Muscle of arm (tissue), 12 donors: ENCODE results near the gene CNRIP1. TPM values are rescaled to one million over a fixed set of nuclear protein-coding genes. Genes with fewer than 3 reads are reported as not detected.
"Not testable (repeated sequence)": the region's sequence is repeated elsewhere in the genome, so short reads cannot be mapped to it uniquely, and the experiment has no call there.

Experiments
- DNase-seq: peaks from one replicate; pipeline ENCODE4 v3.0.0-alpha.2; 2013
- polyA plus RNA-seq, 12 donors: library from polyadenylated mRNA; unstranded; fragments of 120-200 nt; gene quantifications; one replicate each; pipeline ENCODE4 v1.2.1, GENCODE V29; 2013; ENCODE audit not compliant: insufficient read length in 12 of 12

Gene CNRIP1
- polyA plus RNA-seq, 12 donors: 19.6 to 33.4 (median 23.8) TPM; not detected in 1

DNA sequence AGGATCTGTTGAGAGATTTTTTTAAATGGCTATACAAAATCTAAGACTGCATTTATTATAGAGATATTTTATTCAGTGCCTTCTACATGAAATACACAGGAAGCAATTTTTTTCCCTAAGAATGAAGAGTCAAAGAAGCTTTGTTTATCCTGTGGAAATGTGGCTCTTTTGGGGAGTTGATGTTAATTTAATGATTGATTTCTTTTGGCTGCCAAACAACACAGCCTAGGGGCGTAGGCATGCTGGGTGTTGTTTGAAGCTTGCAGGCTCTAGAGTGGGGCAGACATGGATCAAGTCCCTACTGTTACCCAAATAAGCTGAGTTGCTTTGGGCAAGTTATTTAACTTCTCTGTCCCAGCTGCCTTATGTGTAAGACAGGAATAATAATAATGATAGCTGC lies 24.3 kb upstream of the CNRIP1 start:
- DNase-seq: no peak

DNA sequence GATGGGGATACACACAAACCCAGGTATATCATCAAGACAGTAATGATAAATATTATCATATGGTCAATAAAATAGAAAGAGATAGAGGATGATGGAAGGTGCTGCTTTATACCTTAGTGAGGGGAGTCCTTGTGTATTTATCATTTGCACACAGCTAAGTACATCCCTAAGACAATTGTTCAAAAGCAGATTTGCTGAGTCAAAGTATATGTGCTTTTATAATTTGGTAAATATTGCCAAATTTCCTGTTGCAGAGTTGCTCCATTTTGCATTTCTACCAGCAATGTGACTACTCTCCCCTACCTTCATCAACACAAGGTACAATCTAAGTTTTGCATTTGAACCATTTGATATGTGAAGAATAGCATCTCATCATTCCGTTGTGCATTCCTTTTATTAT lies 22.7 kb upstream of the CNRIP1 start:
- no peak for DNase-seq

DNA sequence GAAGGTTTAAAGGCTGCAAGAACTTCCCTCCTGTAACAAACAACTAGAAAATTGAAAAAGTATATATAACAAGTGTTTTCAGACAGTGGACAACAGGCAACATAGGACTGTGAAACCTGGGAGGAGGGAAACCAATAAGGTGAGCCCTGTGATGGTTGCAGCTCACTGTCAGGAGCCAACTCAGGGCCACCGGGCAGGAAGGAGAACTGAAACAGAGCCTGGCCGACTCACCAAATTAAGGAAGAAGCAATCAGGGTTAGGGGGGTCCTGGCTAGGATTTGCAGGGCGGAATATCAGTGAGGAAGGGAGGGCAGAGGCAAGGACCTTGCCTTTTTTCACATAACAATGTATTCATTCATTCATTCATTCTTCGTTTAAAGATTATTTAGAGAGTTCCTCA lies 21.8 kb upstream of the CNRIP1 start:
- DNase-seq: no peak

DNA sequence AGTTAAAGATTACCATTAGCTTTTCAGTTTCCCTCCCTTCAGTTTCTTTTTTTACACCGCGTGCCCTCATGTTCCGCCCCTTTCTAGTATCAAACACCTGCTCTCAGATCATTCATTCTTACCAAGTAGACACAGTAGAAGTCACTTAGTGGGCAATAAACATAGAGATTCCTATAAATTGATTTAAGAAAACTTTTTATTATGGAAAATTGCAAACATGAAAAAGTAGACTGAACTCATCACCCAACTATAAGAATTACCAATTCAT lies 21.2 kb upstream of the CNRIP1 start:
- no peak for DNase-seq

DNA sequence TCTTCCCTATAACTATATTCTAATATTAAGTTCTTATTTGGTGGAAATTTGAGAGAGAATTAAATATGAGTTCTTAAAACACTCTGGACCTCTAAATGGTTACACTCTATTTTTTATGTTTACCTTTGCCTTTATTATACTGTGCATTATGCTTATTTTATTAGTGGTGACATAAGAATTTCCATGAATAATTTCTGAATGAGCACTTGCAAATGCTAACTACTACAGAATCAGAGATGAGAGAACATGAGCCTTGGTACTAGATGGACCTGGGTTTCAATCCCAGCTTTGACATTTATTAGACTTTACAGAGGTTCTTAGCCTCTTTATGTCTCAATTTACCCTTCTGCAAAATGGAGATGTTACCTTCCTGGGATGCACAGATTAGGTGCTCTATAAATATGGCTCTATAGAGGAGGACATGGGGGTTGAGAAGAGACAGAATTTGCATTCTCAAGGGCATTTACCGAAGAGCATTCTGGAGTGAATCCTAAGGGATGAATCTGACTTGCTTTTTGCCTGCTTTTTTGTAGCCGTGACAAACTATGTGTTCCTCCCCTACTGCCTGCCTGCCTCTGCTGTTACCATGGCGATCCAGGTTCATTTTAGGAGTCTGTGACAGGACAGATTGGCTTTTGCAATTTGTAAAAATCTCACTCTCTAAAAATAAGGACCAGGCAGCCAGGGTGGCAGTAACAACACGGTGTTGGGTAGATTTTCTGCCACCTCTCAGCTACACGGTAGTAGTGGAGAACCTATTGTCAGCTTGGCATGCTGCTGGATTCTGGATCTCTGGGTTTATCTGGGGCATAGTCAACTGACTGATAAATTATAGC lies 20.7 kb upstream of the CNRIP1 start:
- no peak for DNase-seq

DNA sequence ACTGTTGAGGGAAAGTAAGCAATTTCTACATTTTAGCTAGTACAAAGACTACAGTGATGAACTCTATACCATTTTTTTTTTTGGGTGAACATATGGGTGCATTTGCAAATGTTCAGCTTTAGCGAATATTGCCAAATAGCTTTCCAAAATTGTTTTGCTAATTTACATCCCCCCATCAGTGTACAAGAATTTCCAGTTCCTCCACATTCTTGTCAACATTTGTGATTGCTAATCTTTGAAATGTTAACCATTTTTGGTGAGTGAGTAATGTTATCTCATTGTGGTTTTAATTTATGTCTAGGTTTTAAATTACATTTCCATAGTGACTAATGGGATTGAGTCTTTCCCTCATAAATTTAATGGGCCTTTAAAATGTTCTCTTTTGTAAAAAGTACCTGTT lies 16.4 kb upstream of the CNRIP1 start:
- no peak for DNase-seq

DNA sequence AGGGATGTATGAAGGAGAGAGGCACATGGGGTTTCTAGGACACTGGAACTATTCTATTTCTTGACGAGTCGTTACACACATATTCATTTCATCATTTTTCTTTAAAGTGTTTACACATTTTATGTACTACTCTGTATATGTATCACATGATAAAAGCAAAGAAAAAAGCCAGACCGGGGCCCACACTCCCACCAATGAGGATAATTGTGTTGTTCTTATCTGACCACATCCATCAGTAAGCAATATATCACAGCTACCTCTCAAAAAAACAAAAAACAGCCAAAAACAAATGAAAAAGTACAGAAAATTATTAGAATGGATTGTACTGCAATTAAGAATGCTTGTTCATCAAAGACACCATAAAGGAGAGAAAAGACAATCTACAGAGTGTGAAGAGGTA lies 14.2 kb upstream of the CNRIP1 start:
- DNase-seq: no peak

DNA sequence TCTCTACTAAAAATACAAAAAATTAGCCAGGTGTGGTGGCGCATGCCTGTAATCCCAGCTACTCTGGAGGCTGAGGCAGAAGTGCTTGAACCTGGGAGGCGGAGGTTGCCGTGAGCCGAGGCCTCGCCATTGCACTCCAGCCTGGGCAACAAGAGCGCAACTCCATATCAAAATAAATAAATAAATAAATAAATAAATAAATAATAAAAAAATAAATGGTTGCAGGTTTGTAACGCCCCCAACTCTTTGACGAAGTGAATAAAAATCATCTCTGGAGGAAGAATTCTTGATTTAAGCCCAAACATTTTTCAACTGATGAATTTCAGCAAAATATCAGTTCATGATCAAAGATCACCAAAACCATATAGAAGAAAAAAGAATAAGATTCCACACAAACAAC lies 13.3 kb upstream of the CNRIP1 start:
- no peak for DNase-seq

DNA sequence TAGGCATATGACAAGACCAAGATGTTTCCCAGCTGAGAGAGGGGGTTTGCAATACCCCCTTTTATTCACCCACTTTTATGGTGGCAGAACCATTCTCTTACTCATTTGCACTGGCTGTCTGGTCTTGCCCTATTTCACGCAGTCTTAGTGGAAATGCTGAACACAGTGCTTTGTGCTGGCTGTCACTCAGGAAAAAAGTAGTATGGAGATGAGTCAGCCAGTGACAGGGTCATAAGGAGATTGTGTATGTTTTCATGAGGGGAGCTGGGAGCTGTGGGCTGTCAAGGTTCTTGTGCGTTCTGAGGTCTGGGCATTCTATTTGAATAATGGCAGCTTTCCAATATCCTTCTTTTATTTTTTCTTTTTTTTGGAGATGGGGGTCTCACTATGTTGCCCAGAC lies 10.9 kb upstream of the CNRIP1 start:
- DNase-seq: no peak

DNA sequence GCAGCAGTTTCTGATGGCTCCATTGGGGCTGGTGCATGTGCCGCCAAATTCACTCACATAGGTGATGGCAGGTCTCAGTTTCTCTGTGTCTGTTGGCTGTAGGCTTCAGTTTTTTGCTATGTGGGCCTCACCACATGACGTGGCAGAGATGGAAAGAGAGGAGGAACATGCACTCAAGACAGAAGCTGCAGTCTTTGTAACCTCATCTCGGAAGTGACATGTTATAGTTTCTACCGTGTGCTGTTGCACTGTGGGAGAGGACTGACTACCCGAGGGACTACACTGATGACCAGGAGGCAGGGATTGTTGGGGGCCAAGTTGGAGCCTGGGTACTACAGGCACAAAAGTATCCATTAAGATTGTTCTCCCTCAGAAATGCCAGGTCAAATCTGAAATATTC lies 9.2 kb upstream of the CNRIP1 start:
- DNase-seq: no peak

DNA sequence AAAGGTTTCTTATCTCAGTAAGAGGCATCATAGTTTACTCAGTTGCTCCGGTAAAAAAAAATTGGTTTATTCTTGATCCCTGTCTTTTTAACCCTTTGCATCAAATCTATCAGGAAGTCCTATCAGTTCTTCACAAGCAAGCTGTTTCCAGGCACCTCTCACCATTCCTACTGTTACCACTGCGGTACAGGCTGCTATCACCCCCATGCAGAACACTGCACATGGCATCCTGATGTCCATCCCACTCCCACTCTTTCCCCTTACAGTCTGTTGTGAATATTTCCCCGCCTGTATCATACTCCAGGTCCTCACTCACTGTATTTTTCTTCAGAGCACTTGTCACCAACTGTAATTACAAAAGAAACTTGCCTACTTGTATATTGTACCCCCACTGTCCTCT lies 5.3 kb upstream of the CNRIP1 start:
- DNase-seq: no peak

DNA sequence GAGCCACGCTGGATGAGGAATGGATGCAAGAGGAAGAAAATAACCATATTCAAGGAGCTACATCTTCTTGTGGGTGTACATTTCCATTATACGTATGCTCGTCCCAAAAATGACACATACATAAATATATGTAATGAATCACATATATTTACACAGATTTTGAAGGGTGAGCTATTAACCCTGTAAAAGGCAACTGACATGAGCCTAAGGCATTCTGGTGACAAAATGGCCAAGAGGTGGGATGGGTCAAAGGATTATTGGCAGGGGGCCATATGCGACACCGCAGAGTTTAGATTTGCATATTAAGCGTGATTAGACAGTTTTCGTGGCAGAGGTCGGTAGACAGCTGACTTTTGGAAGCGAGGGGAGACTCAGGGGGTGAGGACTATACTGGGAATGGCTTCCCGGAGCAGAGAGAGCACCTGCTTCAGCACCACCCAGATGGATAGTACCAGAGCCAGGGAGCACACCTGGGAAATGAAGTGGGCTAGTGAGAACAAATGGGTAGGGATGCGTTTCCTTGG lies 431 bp upstream of the CNRIP1 start:
- no peak for DNase-seq

DNA sequence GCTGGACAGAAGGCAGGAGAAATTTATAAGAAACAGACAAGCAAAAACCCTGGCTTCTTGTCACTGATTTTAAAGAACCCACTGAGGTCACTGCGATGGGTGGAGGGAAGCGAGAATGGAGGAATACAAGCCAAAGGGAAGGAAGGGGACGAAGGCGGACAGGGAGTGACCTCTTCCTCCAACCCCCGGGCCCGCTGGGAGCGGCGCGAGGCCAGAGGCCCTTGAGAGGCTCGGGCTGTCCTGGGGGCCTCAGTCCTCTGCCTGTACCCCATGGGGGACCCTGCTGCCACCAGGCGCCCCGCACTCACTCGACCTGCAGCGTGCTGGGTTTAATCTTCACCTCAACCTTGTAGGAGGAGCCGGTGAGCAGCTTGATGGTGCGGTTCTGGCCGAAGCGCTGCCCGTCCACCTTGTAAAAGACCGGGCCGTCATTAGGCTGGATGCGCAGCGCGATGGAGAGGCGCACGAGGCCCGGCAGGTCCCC lies 793 bp downstream of the CNRIP1 start:
- DNase-seq: no peak

DNA sequence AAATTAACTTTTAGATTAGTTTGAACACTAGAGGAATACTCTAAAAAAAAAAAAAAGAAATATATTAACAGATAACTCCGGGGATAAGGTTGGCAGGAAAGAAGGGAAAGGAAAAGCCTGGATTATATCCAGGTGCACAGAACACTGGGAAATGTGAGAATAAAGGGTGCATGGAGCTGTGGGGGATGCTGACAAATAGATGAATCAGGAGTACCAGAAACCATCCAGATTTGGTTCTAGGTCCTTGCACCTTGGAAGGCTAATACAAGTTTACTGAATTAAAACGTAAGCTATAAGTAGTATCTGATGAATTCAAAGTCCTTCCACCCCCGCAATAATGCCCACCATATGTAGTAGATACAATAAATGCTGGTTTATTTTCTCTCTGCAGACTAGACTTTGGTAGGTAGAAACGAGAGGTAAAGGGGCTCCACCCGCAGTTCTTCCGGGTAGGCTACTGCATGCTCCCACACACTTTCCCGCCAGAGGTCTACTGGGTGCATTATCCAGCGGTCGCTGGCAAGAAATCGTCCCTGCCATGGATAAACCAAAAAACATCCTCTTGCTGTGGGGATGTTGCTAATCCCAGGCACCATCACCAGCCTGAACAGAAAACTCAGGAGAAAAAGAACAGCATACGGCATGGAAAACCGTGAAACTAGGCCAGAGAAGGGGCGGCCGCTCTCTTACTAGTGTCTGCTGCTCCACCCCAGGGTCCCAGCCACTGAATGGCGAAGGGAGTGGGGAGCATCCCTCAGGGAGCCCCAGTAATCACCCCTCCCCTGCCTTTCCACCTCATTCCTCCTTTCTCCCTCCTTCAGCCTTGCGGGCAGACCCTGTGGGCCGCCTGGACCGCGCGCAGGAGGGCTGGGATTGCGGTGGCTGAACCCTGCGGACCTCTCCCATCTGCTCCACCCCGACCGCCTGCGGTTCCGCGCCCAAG lies 1.5 kb downstream of the CNRIP1 start:
- peak; percentile 19 for DNase-seq

DNA sequence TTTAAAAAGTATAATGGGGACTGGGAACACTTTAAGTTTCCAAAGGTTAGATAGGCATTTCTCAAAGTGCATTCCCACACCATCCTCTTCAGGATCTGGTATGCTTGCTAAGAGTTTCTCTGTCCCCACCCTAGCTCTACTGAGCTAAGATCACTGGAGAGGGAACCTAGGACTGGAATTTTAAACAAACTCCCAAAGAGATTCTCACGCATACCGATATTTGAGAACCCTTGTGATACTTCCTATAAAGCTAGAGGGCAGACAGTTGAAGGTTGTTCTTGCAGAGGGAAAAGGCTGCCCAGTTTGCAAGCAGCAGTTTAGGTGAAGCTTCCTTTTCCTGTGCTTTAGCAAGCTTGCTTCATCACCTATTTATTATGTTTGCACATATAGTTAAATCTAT lies 3.6 kb downstream of the CNRIP1 start:
- DNase-seq: no peak

DNA sequence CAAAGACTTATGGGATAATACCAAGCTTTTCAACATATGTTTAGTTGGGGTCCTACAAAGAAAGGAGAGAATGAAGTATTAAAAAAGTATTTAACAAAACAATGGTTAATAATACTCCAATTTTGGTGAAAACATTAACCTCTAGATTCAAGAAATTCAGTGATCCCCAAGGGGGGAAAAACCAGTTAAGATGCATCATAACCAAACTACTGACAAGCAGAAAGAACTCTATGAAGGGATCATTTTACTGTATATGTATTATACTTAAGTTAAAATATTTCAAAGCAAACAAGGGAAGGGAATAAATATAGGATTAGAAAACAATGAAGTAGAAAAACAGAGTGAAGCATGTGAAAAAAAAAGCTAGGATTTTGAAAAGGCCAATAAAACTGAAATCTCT lies 8.7 kb downstream of the CNRIP1 start:
- no peak for DNase-seq

DNA sequence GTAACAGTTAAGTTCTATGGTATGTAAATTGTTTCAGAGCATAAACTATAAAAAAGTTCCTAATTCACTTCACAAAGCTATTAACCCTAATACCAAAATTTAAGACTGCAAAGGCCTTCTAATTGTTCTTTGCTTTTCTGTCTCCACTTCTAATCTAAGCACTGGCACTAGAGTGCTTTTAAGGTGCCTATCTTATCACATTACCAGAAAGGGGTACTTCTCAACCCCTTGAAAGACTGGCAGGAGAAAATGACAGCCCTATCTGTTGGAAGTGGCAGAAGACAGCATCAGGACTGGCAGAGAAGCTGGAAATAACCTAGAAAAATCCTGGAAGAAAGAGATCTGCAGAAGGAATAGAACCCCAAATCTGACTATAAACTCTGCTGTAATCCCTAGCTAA lies 10.3 kb downstream of the CNRIP1 start:
- DNase-seq: no peak

DNA sequence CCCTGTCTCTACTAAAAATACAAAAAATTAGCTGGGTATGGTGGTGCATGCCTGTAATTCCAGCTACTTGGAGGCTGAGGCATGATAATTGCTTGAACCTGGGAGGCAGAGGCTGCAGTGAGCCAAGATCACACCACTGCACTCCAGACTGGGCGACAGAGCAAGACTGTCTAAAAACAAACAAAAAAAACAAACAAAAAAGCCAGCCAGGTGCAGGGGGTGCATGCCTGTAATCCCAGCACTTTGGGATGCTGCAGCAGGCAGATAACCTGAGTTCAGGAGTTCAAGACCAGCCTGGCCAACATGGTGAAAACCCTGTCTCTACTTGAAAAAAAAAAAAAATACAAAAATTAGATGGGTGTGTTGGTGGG lies 15.9 kb downstream of the CNRIP1 start:
- DNase-seq: not testable (repeated sequence)

DNA sequence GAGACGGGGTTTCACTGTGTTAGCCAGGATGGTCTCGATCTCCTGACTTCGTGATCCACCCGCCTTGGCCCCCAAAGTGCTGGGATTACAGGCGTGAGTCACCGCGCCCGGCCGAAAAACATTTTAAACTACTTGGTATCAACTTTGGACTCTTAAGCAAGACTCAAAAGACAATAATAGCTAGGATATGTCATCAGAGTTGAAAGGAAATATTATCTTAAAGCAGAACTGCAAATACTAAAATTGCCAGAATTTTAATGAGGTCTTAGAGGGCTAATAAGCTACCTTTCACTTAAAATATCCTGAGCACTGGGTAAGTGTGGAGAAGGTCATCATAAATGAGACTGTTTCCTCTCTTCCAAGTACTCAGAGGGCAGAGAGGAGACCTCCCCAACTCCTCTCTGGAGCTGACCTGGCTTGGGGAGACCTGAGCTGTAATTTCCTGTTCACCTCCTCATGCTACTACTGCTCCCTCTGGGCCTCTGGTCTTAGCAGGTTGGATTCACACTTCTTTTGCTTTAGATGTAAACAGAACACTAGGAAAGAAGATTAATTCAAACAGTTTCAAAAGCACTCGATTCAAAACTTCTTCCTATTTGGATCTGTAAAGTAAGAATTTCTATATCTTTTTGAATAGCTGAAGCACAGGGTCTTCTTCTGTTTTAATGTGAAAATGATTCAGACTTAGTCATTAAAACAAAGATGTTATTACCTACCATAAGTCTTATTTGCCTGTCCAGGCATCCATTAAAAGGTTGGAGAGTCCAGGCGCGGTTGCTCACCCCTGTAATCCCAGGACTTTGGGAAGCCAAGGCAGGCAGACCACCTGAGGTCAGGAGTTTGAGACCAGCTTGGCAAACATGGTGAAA lies 16.5 kb downstream of the CNRIP1 start:
- no peak for DNase-seq

DNA sequence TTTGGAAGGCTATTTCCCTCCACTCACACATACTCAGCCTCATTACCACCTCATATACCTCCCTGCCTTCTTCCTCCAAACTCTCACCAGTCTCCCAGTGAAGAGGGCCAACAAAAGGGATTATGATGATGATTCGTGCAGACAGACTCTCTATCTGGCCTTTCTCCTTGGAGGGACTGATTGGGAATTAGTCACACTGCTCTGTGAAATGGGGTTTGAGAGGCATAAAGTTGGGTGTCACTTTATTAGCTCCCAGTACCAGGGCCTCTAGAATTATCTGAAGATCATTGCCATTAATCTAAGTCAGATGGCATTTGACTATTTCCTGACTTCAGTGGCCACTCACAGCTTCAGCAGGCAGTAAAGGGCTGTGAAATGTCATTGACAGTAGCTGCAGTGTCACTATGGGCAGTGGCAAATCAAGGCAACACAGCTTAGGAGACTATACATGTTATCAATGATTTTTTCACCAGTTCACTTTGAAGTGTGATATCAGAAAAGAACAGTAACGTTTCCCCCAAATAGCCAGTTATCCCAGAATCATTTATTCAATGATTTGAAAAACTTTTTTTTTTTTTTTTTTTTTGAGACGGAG lies 17.4 kb downstream of the CNRIP1 start:
- DNase-seq: no peak

DNA sequence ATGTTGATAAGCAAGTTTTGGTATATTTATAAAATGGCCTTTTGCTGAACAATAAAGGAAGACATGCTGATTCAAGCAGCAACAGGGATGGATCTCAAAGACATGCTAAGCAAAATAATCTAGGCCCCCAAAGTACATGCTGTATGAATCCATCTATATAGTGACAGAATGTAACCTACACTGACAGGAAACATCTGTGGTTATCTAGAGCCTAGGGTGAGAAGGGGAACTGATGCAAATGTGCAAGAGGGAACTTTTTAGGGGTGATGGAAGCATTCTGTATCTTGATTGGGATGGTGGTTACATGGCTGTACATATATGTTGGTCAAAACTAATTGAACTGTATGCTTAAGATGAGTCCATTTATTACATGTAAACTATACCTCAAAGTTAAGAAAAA lies 24.2 kb downstream of the CNRIP1 start:
- DNase-seq: no peak

DNA sequence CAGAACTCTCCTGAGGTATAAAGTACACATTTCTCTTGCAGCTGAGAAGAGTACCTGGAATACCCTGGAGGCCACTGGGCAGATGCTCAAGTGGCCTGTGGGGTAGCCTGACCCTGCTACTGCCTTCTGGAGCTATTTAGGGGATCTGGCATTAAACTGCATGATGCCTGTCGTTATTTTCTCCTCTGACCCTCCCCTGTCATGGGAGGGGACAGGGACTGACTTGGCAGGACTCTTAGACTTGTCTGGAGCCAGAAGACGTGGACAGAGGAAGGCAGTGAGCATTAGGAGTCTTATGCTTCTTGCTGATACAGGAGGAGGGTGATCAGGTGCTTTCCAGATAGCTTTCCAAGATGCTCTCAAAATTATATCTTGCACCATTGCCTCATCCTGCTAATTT lies 24.8 kb downstream of the CNRIP1 start:
- DNase-seq: no peak
